ENCODE measurements around the gene SPACA7.

The SPACA7 gene

GRCh38 chr13:112342841-112343361, 33.3 kb upstream of the SPACA7 start:
- TF ChIP-seq POLR2A (IDR thresholded peaks at IDR 0.05; ENCODE audit: low read depth, low read length) = no peak
- DNase-seq (ENCODE audit: insufficient read length, low spot score) (no peak), FAIRE-seq (no peak)

GRCh38 chr13:112343591-112343990, 32.6 kb upstream of the SPACA7 start:
- no peak for DNase-seq (ENCODE audit: insufficient read length, low spot score)
- FAIRE-seq = no peak
- no peak for TF ChIP-seq POLR2A (IDR thresholded peaks at IDR 0.05; ENCODE audit: low read depth, low read length)

- DNase-seq (ENCODE audit: insufficient read length, low spot score) = no peak
- TF ChIP-seq POLR2A (IDR thresholded peaks at IDR 0.05; ENCODE audit: low read depth, low read length) = no peak
- no peak for FAIRE-seq
Observed at GRCh38 chr13:112345826-112346172, 30.4 kb upstream of the SPACA7 start.

- FAIRE-seq (no peak), DNase-seq (ENCODE audit: insufficient read length, low spot score) (no peak)
- TF ChIP-seq POLR2A (IDR thresholded peaks at IDR 0.05; ENCODE audit: low read depth, low read length) = no peak
Observed at GRCh38 chr13:112346173-112346898, 29.8 kb upstream of the SPACA7 start.

- no peak for FAIRE-seq
- no peak for DNase-seq (ENCODE audit: insufficient read length, low spot score)
- no peak for TF ChIP-seq POLR2A (IDR thresholded peaks at IDR 0.05; ENCODE audit: low read depth, low read length)
Observed at GRCh38 chr13:112346899-112347229, 29.3 kb upstream of the SPACA7 start.

- TF ChIP-seq POLR2A (IDR thresholded peaks at IDR 0.05; ENCODE audit: low read depth, low read length) = no peak
- FAIRE-seq (no peak), DNase-seq (ENCODE audit: insufficient read length, low spot score) (no peak)
Observed at GRCh38 chr13:112347986-112348385, 28.2 kb upstream of the SPACA7 start.

GRCh38 chr13:112348642-112349345, 27.4 kb upstream of the SPACA7 start:
- DNase-seq (ENCODE audit: insufficient read length, low spot score) = no peak
- no peak for TF ChIP-seq POLR2A (IDR thresholded peaks at IDR 0.05; ENCODE audit: low read depth, low read length)
- FAIRE-seq = no peak

- FAIRE-seq = no peak
Observed at GRCh38 chr13:112349681-112350080, 26.5 kb upstream of the SPACA7 start.

GRCh38 chr13:112350300-112350699, 25.9 kb upstream of the SPACA7 start:
- no peak for TF ChIP-seq POLR2A (IDR thresholded peaks at IDR 0.05; ENCODE audit: low read depth, low read length)
- no peak for DNase-seq (ENCODE audit: insufficient read length, low spot score)
- no peak for FAIRE-seq

More at GRCh38 chr13:112349681-112350080, 26.5 kb upstream of the SPACA7 start:
- TF ChIP-seq POLR2A (IDR thresholded peaks at IDR 0.05; ENCODE audit: low read depth, low read length) = no peak
- no peak for DNase-seq (ENCODE audit: insufficient read length, low spot score)

- FAIRE-seq = no peak
- no peak for TF ChIP-seq POLR2A (IDR thresholded peaks at IDR 0.05; ENCODE audit: low read depth, low read length)
- no peak for DNase-seq (ENCODE audit: insufficient read length, low spot score)
Observed at GRCh38 chr13:112351825-112352224, 24.3 kb upstream of the SPACA7 start.

- FAIRE-seq = no peak
- no peak for TF ChIP-seq POLR2A (IDR thresholded peaks at IDR 0.05; ENCODE audit: low read depth, low read length)
- DNase-seq (ENCODE audit: insufficient read length, low spot score) = no peak
Observed at GRCh38 chr13:112353856-112354255, 22.3 kb upstream of the SPACA7 start.

GRCh38 chr13:112354330-112355273, 21.6 kb upstream of the SPACA7 start:
- no peak for DNase-seq (ENCODE audit: insufficient read length, low spot score)

GRCh38 chr13:112355274-112355838, 20.8 kb upstream of the SPACA7 start:
- TF ChIP-seq POLR2A (IDR thresholded peaks at IDR 0.05; ENCODE audit: low read depth, low read length) = no peak
- no peak for DNase-seq (ENCODE audit: insufficient read length, low spot score)
- FAIRE-seq = no peak

More at GRCh38 chr13:112354330-112355273, 21.6 kb upstream of the SPACA7 start:
- FAIRE-seq = no peak
- TF ChIP-seq POLR2A (IDR thresholded peaks at IDR 0.05; ENCODE audit: low read depth, low read length) = no peak

GRCh38 chr13:112356190-112356589, 20.0 kb upstream of the SPACA7 start:
- FAIRE-seq (no peak), DNase-seq (ENCODE audit: insufficient read length, low spot score) (no peak)
- TF ChIP-seq POLR2A (IDR thresholded peaks at IDR 0.05; ENCODE audit: low read depth, low read length) = no peak

Data from H54 (cell line).